Measurements from ENCODE around the gene ATIC. TPM values are rescaled to one million over a fixed set of nuclear protein-coding genes. Genes with fewer than 3 reads are reported as not detected.

The ATIC gene
- total RNA-seq, 2 donors from 2014 or later = 23.7 to 46.6 TPM

DNA sequence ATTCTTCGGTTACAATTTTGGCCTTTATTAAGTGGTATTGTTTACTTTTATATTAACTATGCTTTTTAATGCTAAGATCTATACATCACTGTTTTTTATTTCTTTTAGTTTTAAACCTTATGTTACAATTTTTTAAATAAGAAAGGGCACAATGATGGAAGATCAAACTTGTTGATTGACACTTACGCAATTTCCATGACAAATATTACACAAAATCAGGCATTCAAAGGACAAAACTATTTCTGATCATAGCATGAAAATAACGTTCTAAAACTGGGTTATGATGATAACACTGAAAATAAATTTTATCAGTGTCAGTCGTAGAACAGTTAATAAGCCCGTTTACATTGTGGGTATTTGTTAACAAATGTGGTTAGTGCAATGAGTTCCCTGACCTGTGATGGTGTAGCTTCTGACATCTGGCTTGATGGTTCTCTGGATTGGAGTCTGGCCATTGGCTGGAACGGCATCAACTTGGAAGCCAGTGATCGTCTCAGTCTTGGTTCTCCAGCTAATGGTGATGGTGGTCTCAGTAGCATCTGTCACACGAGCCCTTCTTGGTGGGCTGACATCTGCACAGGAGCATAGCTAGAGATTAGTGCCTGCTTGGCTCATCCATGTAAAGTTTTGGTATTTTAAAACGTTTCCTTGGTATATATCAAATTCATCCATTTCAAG lies 64.4 kb downstream of the ATIC start:
- H3K4me3 ChIP-seq = no peak overlapping the region
- intact Hi-C loops (cut with DNase I) = no loop called here
- no peaks in the 10 kb centered on the region for H3K27me3 ChIP-seq (replicated peaks; ENCODE audit: insufficient read depth)
- TF ChIP-seq POLR2A (IDR thresholded peaks at IDR 0.05) (no peak), POLR2AphosphoS5 (IDR thresholded peaks at IDR 0.05) (no peak)
- TF ChIP-seq, protein P1, sequence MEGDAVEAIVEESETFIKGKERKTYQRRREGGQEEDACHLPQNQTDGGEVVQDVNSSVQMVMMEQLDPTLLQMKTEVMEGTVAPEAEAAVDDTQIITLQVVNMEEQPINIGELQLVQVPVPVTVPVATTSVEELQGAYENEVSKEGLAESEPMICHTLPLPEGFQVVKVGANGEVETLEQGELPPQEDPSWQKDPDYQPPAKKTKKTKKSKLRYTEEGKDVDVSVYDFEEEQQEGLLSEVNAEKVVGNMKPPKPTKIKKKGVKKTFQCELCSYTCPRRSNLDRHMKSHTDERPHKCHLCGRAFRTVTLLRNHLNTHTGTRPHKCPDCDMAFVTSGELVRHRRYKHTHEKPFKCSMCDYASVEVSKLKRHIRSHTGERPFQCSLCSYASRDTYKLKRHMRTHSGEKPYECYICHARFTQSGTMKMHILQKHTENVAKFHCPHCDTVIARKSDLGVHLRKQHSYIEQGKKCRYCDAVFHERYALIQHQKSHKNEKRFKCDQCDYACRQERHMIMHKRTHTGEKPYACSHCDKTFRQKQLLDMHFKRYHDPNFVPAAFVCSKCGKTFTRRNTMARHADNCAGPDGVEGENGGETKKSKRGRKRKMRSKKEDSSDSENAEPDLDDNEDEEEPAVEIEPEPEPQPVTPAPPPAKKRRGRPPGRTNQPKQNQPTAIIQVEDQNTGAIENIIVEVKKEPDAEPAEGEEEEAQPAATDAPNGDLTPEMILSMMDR (IDR thresholded peaks at IDR 0.05) = no peak
- no peaks in the 10 kb centered on the region for H3K36me3 ChIP-seq
- H3K4me1 ChIP-seq (replicated peaks) = no peaks in the 10 kb centered on the region
- WGBS = 90% methylated on average over 9 of the region's 9 CpGs
- no peak overlapping the region for H3K27ac ChIP-seq
- H3K9me3 ChIP-seq = no peaks in the 10 kb centered on the region
- DNase-seq (ENCODE audit: low spot score) = no peak

DNA sequence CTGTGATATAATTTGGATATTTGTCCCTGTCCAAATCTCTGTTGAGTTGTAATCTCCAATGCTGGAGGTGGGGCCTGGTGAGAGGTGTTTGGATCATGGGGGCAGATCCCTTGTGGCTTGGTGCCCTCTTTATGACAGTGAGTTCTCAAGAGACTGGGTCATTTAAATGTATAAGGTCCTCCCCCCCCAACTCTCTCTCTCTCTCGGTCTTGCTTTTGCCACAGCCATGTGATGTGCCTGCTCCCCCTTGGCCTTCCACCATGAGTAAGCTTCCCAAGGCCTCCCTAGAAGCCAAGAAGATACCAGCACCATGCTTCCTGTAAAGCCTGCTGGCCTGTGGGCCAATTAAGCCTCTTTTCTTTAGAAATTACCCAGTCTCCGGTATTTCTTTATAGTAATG lies 65.4 kb downstream of the ATIC start:
- H3K4me3 ChIP-seq = no peak overlapping the region
- H3K27me3 ChIP-seq (replicated peaks; ENCODE audit: insufficient read depth) = no peaks in the 10 kb centered on the region
- no peak for DNase-seq (ENCODE audit: low spot score)
- WGBS = 93% methylated on average over 2 of the region's 2 CpGs
- H3K36me3 ChIP-seq = no peaks in the 10 kb centered on the region
- TF ChIP-seq, protein P1 (IDR thresholded peaks at IDR 0.05) = no peak
- TF ChIP-seq POLR2AphosphoS5 (IDR thresholded peaks at IDR 0.05) (no peak), POLR2A (IDR thresholded peaks at IDR 0.05) (no peak)
- no peaks in the 10 kb centered on the region for H3K4me1 ChIP-seq (replicated peaks)
- H3K9me3 ChIP-seq = no peaks in the 10 kb centered on the region
- H3K27ac ChIP-seq = no peak overlapping the region
- intact Hi-C loops (cut with DNase I) = no loop called here

DNA sequence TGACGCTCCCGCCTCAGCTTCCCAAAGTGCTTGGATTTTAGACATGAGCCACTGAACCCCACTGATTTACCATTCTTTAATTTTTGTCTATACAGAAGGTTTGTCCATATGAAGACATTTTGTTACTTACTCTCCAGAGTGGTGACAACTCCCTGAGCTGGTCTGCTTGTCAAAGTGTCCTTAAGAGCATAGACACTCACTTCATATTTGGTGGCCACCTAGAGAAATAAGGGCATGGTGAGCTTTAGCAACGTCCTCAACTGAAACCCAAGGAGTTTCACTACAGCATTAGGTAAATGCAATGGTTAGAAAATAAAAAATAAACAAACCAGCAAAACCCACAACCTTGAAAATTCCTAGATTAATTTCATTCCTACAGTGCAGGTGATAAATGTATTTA lies 66.2 kb downstream of the ATIC start:
- intact Hi-C loops (cut with DNase I) = no loop called here

DNA sequence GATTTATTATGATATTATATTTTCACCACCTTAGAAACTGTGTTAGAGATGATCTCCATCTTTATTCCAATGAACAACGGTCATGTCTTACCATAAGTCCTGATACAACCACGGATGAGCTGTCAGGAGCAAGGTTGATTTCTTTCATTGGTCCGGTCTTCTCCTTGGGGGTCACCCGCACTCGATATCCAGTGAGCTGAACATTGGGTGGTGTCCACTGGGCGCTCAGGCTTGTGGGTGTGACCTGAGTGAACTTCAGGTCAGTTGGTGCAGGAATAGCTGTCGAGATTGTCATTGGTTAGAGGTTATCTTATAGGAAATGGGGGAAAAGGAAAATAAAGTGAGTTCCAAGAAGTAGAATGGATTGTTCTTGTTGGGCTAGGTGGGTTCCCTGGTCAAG lies 67.2 kb downstream of the ATIC start:
- Histone ChIP-seq H3K4me1 (replicated peaks) (no peaks in the 10 kb centered on the region), H3K27ac (no peak overlapping the region), H3K9me3 (no peaks in the 10 kb centered on the region), H3K4me3 (no peak overlapping the region), H3K36me3 (no peaks in the 10 kb centered on the region), H3K27me3 (replicated peaks; ENCODE audit: insufficient read depth) (no peaks in the 10 kb centered on the region)
- no peak for TF ChIP-seq POLR2AphosphoS5 (IDR thresholded peaks at IDR 0.05)
- TF ChIP-seq, protein P1 (IDR thresholded peaks at IDR 0.05) = no peak
- no peak for TF ChIP-seq POLR2A (IDR thresholded peaks at IDR 0.05)
- intact Hi-C loops (cut with DNase I) = no loop called here
- no peak for DNase-seq (ENCODE audit: low spot score)
- WGBS = 90% methylated on average over 7 of the region's 7 CpGs

More for the DNA sequence above, 66.2 kb downstream of the ATIC start:
- H3K9me3 ChIP-seq = no peaks in the 10 kb centered on the region
- no peaks in the 10 kb centered on the region for H3K4me1 ChIP-seq (replicated peaks)
- H3K27ac ChIP-seq = no peak overlapping the region
- H3K4me3 ChIP-seq = no peak overlapping the region
- TF ChIP-seq POLR2A (IDR thresholded peaks at IDR 0.05) = no peak
- TF ChIP-seq, protein P1 (IDR thresholded peaks at IDR 0.05) = no peak
- no peaks in the 10 kb centered on the region for H3K27me3 ChIP-seq (replicated peaks; ENCODE audit: insufficient read depth)
- no peak for DNase-seq (ENCODE audit: low spot score)
- 94% methylated on average over 3 of the region's 3 CpGs for WGBS
- no peaks in the 10 kb centered on the region for H3K36me3 ChIP-seq

DNA sequence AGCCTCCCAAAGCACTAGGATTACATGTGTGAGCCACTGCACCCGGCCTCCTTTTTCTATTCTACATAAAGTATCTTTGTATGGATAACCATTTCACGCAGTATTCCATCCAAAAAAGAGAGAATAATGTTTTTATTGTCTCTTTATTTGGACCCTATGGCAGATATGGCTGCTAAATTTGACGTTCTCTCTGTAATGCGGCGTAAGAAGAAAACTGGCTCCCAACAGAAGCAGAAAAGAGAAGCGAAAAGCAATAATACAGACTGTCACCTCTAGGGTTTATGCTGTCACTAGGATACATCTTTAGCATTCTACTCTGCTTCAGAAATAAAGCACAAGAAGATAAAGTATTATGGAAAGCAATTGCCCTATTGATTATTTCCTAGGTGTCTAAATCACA lies 68.1 kb downstream of the ATIC start:
- H3K27ac ChIP-seq = no peak overlapping the region
- TF ChIP-seq POLR2AphosphoS5 (IDR thresholded peaks at IDR 0.05) (no peak), POLR2A (IDR thresholded peaks at IDR 0.05) (no peak)
- no peak overlapping the region for H3K4me3 ChIP-seq
- H3K36me3 ChIP-seq = no peaks in the 10 kb centered on the region
- intact Hi-C loops (cut with DNase I) = no loop called here
- DNase-seq (ENCODE audit: low spot score) = no peak
- no peaks in the 10 kb centered on the region for H3K27me3 ChIP-seq (replicated peaks; ENCODE audit: insufficient read depth)
- H3K4me1 ChIP-seq (replicated peaks) = no peaks in the 10 kb centered on the region
- H3K9me3 ChIP-seq = no peaks in the 10 kb centered on the region
- WGBS = 97% methylated on average over 6 of the region's 6 CpGs
